HG03521 (cell line): Measurements from ENCODE around the gene INPPL1.
A peak's percentile ranks its signal among the peaks of the same experiment; 100 is the strongest.

Experiments used
- ATAC-seq: cut with Tn5 transposase; IDR thresholded peaks from one replicate; pipeline ENCODE4 v1.9.1; 2021; ENCODE audit warnings: mild to moderate bottlenecking, moderate library complexity; ENCODE audit not compliant: unreplicated experiment

Gene INPPL1

GRCh38 chr11:72209101-72209500 is 15.5 kb upstream of the INPPL1 start:
- ATAC-seq, result no peak

- ATAC-seq, result no peak
Observed at GRCh38 chr11:72216638-72217037, 7.9 kb upstream of the INPPL1 start, which contains the start of gene FOLR2. TSS of gene FOLR2 (plus strand) at chr11:72216794. CDS start at chr11:72218585, 1,791 bp downstream.

DNA sequence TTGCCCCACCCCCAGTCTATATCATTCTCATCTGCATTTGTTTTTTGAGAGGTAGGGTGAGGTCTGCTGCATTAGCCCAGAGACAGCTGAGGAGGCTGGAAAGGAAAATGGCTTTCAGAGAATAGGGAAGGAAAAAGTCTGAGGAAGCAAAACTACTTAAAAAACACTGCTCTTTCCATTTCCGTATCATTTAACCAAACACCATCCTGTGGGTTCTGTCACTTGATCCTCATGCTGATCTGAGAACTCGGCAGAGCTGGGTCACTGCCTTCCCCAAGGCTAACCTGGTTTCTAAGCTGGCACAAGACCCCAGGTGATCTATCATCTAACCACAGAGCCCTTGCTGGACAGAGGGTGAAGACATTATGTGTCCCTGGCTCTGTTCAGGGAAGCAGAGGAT is 6.7 kb upstream of the INPPL1 start:
- no peak for ATAC-seq

- no peak for ATAC-seq
Observed at GRCh38 chr11:72218251-72218745, 6.3 kb upstream of the INPPL1 start.

DNA sequence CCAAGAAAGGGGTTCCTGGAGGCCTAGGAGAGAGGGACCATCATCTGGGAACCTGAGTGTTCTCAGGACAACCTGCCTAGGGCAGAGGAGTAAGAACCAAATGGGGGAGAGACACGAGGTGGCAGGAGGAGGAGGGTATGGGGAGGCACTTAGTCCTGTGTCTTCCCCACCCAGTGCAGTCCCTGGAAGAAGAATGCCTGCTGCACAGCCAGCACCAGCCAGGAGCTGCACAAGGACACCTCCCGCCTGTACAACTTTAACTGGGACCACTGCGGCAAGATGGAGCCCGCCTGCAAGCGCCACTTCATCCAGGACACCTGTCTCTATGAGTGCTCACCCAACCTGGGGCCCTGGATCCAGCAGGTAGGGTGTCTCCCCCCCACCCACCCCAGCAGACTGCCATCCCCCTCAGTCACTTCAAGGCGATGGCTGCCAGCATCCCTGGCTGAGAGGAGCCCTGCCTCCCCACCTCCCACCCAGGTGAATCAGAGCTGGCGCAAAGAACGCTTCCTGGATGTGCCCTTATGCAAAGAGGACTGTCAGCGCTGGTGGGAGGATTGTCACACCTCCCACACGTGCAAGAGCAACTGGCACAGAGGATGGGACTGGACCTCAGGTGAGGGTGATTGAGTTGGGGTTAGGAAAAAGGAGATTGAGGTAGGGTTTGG is 3.7 kb upstream of the INPPL1 start:
- ATAC-seq, result no peak

DNA sequence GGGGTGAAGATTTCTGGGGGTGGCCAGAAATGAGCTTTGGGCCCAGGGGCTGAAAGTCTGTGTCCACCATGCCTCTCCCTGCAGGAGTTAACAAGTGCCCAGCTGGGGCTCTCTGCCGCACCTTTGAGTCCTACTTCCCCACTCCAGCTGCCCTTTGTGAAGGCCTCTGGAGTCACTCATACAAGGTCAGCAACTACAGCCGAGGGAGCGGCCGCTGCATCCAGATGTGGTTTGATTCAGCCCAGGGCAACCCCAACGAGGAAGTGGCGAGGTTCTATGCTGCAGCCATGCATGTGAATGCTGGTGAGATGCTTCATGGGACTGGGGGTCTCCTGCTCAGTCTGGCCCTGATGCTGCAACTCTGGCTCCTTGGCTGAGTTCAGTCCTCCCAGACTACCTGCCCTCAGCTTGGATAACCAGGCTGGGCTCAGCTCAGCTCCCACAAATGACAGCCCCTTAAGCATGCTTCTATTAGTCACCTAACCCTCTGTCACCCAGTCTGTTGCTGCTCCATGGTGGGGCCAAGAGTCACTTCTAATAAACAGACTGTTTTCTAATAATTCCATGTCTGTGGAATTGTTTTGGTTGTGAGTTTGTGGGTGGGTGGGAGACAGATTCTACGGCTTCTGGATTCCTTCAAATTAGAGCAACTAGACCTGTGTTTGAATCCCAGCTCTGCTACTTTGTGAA is 3.0 kb upstream of the INPPL1 start:
- no peak for ATAC-seq

- ATAC-seq, result no peak
Observed at GRCh38 chr11:72222106-72222891, 2.3 kb upstream of the INPPL1 start.

- ATAC-seq, result peak; percentile 64
Observed at GRCh38 chr11:72222907-72223614, 1.5 kb upstream of the INPPL1 start.

GRCh38 chr11:72223615-72224563 is 678 bp upstream of the INPPL1 start:
- ATAC-seq, result peak; percentile 41

- ATAC-seq, result no peak
Observed at GRCh38 chr11:72225411-72225951, 914 bp downstream of the INPPL1 start.

- ATAC-seq, result no peak
Observed at GRCh38 chr11:72226701-72227100, 2.1 kb downstream of the INPPL1 start.

DNA sequence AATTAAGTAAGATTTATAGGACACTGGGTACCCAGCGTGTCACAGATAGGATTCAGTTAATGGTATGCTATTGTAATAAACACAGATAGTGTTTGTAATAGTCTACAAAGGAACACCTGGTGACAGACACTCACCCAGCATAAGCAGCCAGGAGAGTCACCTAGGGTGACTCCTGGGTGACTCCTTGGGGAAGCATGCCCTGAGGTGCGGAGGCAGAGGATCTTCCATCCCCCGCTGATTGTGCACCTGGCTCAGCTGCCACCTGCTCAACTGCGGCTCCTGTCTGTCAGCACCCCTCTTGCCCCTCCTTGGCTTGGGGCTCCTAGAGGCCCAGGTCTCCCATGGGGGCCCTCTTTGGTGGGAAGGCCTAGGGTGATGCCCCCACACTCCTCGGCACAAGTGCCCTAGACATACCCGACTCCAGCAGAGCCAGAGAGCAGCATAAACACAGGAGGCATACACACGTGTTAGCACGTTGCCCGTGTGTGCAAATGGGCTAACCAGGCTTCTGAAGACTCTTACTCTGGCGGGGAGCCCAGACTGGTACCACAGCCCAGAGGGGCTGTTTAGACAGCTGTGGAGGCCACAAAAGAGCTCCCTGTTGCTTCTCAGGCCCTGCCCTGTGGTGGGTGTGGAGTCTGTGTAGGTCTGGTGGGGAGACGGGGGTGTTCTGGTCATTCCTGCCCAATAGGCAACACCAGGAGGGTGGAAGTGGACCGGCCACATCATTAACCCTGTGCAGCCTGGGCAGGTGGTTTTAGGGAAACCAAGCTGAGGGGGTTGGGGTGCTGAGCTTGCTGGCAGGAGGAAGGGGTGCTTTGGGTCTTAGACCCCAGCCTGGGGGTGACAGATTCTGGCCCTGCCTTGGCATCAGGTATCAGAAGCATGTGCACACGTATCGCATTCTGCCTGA is 3.0 kb downstream of the INPPL1 start:
- ATAC-seq, result no peak

GRCh38 chr11:72228229-72228843 is 3.8 kb downstream of the INPPL1 start:
- no peak for ATAC-seq

GRCh38 chr11:72228844-72229231 is 4.3 kb downstream of the INPPL1 start:
- no peak for ATAC-seq

GRCh38 chr11:72229336-72229924 is 4.9 kb downstream of the INPPL1 start:
- ATAC-seq, result no peak

GRCh38 chr11:72229925-72230763 is 5.6 kb downstream of the INPPL1 start:
- no peak for ATAC-seq
